GM18505 (cell line): ENCODE results near the gene GAK.

ENCODE experiments used
- ATAC-seq: cut with Tn5 transposase; IDR thresholded peaks from one replicate; pipeline ENCODE4 v1.9.1; 2021; ENCODE audit not compliant: unreplicated experiment
- POLR2A ChIP-seq: IDR thresholded peaks from 4 replicates; pipeline ENCODE4 v1.6.1; 2011; ENCODE audit warnings: borderline replicate concordance; ENCODE audit not compliant: insufficient read depth, insufficient read length; ENCODE audit errors: extremely low read depth

The GAK gene

DNA sequence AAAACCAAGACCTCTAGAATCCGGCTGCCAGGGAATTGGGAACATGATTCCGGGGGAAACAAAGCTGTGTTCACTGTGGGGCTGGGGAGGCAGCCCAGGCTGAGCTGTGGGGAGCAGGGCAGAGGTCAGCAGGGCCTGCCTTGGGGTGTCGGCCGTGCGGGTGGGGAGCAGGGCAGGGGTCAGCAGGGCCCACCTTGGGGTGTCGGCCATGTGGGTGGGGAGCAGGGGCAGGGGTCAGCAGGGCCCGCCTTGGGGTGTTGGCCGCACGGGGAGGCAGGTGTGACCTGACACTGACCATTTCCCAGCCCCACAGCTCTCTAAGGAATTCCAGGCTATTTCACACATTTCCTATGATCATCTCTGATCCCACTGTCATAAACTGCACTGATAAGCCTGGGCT lies 60.6 kb downstream of the GAK start:
- ATAC-seq: no peak
- no peak for TF ChIP-seq POLR2A

DNA sequence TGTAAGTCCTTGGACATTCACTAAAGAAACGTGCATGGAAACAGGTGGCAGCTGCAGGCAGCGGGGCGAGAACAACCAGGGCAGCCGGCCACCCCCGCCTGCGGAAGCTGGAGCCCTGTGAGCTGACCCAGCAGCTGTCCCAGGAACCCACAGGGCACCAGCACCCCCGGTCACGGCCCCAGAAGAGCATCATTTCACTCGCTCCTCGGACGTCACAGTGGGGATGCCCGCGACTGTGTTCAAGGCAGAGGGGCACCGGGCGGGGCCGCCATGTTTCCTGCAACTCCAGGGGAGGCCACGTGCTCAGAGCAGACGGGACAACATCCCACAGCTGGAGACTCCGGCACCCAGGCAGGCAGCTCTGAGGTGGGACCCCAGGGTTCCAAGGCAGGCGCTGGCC lies 61.2 kb downstream of the GAK start:
- TF ChIP-seq POLR2A: no peak
- no peak for ATAC-seq

DNA sequence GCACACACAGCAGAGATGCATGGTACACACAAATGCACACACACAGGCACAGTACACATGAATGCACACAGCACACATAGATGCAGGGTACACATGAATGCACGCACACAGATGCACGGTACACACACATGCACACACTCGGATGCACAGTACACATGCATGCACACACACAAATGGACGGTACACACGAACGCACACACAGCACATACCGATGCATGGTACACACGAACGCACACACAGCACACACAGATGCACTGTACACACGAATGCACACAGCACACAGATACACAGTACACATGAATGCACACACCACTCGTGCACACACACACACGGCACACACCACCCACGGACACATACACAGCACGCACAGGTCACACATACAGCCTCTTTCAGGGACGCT lies 62.3 kb downstream of the GAK start:
- no peak for TF ChIP-seq POLR2A

DNA sequence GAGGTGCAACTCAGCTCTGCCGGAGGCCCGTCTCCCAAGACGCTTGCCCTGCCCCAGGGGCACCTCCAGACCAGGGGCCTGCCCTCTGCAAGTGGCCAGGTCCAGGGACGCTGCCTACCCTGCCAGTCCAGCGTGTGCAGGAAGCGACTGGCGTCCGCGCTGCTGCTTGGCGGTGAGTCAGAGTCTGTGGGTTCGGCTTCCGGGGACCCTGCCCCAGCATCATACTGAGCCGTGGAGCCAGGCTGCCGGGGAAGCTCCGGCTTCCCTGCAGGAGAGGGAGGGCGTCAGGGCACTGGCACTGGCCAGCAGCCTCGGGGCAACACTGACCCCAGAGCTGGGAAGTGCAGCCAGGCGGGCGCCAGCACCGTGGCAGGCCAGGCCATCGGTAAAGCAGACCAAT lies 63.7 kb downstream of the GAK start:
- no peak for ATAC-seq

More for the DNA sequence above, 62.3 kb downstream of the GAK start:
- no peak for ATAC-seq

DNA sequence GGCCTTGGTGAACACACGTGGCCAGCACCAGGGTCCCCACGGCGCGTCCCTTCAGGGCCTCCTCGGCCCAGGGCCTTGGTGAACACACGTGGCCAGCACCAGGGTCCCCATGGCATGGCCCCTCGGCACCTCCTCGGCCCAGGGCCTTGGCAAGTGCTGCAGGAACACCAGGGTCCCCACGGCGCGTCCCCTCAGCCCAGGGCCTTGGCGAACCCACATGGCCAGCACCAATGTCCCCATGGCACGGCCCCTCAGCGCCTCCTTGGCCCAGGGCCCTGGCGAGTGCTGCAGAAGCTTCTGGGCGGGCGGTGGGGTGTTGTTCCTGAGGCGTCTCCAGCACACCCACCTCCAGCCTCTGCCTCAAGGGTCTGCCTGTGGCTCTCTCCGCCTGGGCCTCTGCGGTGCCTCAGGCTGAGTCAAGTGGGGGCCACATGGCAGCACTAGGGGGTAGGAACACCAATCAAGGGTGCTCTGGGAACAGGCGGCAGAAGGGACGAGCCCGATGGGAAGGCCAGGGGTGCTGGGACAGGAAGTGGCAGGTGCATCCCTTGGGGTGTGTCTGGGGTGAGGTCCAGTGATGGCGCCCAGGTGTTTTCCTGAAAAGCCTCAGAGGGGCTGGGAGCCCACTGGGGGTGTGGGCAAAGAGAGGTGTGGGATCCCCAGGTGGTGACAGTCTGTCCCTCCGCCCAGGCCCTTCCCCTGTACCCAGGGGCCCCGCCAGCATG lies 64.4 kb downstream of the GAK start:
- ATAC-seq: no peak

More for the DNA sequence above, 63.7 kb downstream of the GAK start:
- no peak for TF ChIP-seq POLR2A

DNA sequence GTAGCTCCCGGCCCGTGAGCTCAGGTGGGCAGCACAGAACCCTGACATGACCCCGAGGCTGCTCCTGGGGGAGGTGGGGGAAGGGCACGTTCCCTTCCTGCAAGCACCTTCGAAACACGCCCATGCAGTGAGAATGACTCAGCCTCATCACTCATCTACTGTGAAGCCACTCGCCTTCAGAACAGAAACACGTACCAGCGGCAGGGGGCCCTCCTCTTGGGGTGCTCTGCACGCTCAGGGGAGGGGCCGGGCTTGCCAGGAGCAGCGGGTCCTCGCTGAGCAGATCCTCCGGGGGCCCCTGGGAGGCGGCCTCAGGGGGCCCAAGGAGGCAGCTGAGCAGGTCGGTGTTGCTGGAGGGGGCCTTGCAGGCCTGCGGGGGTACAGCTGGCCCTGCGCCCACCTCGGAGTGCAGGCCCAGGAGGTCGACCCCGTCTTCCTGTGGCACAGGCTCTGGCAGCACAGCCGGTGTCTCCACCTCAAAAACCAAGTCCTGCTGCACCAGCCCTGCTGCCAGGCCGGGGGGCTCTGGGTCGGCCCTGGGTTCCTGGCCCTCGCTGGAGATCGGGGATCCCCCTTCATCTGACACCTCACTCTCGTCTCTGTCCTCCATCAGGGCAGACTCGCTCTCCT lies 65.2 kb downstream of the GAK start:
- no peak for TF ChIP-seq POLR2A
- ATAC-seq: no peak

More for the DNA sequence above, 64.4 kb downstream of the GAK start:
- no peak for TF ChIP-seq POLR2A

DNA sequence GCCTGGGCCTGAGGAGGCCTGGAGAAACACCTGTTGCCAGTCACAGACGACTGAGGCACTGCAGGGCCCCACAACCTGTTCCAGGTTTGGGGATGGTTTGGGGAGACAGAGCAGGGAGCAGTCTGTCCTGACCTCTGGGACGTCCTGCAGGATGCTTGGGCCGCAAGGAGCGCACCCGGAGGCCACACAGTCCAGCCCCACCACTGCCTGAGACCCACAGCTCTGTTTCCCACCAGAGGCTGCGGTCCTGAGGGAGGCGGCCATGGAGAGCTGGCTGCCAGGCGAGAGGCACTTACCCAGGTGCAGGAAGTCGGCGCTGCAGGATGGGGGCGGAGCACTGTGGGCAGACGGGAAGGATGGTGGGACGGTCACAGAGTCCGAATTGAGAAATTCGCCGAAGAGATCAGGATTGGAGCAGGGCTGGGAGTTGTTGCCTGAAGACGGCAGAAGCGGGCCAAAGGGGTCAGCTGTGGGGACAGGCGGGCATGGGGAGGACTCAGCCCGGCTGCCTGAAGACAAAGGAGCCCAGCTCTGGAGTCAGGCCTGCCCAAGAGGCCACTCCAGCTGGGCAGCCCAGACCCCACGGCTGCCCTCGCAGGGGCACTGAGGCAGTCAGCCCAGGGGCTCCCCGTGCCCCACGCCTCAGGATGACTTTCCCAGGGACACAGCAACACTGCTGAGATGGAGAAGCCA lies 65.9 kb downstream of the GAK start:
- no peak for ATAC-seq
- no peak for TF ChIP-seq POLR2A

DNA sequence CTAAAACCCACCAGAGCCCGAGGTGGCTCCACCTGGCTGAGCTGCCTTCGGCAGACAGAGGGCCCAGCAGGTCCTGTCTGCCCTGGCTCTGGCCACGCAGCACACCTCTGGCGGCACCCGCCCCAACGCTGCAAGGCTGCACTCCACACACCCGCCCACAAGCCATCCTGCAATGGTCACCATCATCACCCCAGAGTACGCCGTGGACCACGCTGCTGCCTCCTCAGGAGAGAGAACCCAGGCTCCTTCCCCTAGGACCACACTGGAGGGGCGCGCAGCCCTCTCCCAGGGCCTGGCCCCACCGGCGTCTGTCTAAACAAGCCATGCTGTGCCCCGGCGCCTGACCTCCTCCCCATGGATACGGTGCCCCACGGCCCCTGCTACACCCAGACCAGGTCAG lies 66.5 kb downstream of the GAK start:
- no peak for ATAC-seq

DNA sequence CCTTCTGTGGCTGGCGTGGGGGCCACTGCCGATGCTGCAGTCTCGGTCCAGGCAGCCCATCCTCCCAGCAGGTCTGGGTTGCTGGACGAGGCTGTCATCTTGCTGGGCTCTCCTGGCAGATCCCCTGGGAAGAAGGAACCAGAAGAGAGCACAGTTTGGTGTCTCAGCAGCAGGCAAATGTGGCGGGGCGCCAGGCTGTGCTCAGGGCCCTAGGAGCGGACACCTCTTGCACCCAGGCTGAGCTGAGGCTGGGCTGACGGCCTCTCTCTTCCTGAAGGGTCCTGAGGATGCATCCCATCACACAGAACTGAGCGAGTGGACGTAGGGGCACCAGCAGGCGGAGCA lies 67.0 kb downstream of the GAK start:
- no peak for ATAC-seq
- TF ChIP-seq POLR2A: no peak

More for the DNA sequence above, 66.5 kb downstream of the GAK start:
- no peak for TF ChIP-seq POLR2A

DNA sequence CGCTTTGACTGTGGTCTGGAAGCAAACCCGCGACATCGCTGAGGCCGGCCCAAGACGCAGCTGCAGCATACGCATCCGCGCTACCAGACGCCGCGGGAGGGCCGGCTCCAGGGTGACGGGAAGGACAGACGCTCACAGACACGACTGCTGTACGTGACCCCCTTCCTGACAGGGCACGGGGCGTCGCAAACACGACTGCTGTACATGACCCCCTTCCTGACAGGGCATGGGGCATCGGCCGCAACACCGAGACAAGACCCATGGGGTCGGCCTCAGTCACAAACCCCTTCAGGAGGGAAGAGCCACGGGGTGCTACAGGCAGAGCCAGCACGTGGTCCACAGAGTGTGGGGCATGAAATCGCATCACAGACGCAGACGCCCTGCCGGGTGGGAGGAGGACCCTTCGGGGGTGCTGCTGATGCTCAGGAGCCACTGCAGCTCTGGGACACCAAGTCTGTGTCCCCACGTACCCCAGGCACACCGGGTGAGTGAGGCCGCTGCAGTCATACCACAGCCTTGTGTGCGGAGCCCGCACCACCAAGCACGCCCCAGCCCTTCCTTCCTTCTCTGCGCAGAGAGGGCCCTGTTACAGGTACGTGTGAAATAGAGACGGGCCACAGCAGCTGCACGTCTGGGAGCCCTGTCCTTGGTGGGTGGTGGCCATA lies 67.5 kb downstream of the GAK start:
- TF ChIP-seq POLR2A: no peak
- no peak for ATAC-seq

DNA sequence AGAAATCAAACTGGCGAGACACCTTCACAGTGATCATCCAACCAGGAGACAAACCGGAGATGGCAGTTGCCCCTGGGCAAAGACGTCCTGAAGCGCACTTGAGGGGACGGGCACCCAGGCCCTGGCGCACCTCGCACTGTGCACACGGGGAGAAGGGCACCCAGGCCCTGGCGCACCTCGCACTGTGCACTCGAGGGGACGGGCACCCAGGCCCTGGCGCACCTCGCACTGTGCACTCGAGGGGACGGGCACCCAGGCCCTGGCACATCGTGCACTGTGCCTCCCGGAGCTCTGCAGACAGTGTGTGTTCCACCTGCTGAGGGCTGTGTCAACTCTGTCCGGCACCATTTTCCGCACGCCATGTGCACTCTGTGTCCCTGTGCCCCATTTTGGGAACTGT lies 71.6 kb downstream of the GAK start:
- TF ChIP-seq POLR2A: no peak
- no peak for ATAC-seq

DNA sequence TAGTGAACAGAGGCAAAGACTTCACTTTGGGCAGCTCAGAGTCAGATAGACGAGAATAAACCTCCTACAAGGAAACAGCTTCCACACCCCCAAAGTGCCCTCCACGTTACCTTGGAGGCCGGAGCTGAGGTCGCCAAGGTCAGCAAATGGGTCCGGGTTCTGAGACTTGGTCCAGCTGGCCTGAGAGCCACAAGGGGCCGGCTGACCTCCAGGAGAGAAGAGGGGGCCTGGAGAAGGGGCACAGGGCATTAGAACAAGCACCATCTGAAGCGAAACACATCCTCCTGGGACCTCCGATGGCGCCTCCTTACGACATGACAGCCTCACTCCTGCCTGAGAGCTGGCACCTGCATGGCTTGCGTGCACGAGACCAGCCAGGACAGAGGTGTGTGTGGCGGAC lies 72.6 kb downstream of the GAK start:
- no peak for ATAC-seq
- TF ChIP-seq POLR2A: no peak

DNA sequence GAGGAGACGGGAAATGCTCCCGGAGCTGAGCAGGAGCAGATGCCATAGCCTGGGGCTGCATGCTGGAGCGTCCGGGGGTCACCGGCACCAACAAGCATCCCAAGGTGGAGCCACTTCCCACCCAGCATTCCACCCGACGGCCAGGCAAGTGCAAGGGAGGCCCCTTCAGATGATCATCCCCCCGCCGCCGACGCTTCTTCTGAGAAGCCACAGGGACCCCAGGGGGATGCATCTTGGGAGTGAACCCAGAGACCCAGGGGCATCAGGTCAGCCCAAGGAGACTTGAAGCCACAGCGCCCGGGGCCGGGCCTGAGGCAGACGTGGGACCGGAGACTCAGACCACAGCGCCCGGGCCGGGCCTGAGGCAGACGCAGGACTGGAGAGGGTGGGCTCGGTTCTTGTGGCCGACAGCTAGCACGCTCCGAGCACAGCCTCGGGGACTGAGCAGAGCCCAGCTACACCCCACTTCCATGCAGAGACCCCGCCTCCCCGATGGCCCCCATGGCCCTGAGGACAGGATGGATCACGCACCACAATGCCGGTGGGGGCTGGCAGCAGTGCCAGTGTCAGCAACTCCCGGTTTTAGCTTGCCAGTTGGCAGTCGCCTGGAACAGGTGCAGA lies 73.2 kb downstream of the GAK start:
- ATAC-seq: no peak
- TF ChIP-seq POLR2A: no peak
